SJCRH30 (cell line): Measurements from ENCODE around the gene XPNPEP1. TPM values are rescaled to one million over a fixed set of nuclear protein-coding genes. Genes with fewer than 3 reads are reported as not detected.
A peak's percentile ranks its signal among the peaks of the same experiment; 100 is the strongest.

Experiments used
- DNase-seq, 2 experiments: peaks; one replicate each; pipeline ENCODE4 v3.0.0-alpha.2; 2015 to 2020
- H3K27ac ChIP-seq: fragments of 250-450 bp; sonication (Bioruptor Pico); 2 replicates; pipeline ENCODE4 v1.5.1; 2020; ENCODE audit warnings: mild to moderate bottlenecking, moderate library complexity
- H3K27me3 ChIP-seq: fragments of 250-450 bp; sonication (Bioruptor Pico); 2 replicates; pipeline ENCODE4 v1.5.1; 2020; ENCODE audit warnings: mild to moderate bottlenecking, moderate library complexity
- H3K36me3 ChIP-seq: fragments of 250-450 bp; sonication (Bioruptor Pico); 2 replicates; pipeline ENCODE4 v1.5.1; 2020; ENCODE audit warnings: mild to moderate bottlenecking, moderate library complexity
- H3K4me1 ChIP-seq: fragments of 250-450 bp; sonication (Bioruptor Pico); 2 replicates; pipeline ENCODE4 v1.5.1; 2020; ENCODE audit warnings: mild to moderate bottlenecking, moderate library complexity
- H3K4me3 ChIP-seq: fragments of 250-450 bp; sonication (Bioruptor Pico); 2 replicates; pipeline ENCODE4 v1.5.1; 2020; ENCODE audit warnings: mild to moderate bottlenecking, moderate library complexity
- H3K9me3 ChIP-seq: fragments of 250-450 bp; sonication (Bioruptor Pico); replicated peaks from 2 replicates; pipeline ENCODE4 v1.5.1; 2020; ENCODE audit warnings: mild to moderate bottlenecking, moderate library complexity
- total RNA-seq: library from RNA; depleted of rRNA; stranded (reverse); fragments of >200 nt; shearing (Covaris generic); gene quantifications from 2 replicates; pipeline ENCODE4 v1.2.3, GENCODE V29; 2014

The XPNPEP1 gene
- total RNA-seq, 1 experiment from 2014 or later, result 112 TPM

- Histone ChIP-seq H3K9me3 (no peaks in the 10 kb centered on the region), H3K4me1 (peaks cover 11% of the 10 kb centered on the region), H3K36me3 (no peaks in the 10 kb centered on the region), H3K27me3 (no peaks in the 10 kb centered on the region), H3K27ac (no peak overlapping the region), H3K4me3 (no peak overlapping the region)
- no peak for DNase-seq
Observed at GRCh38 chr10:109939315-109939961, 16.1 kb upstream of the XPNPEP1 start.

- Histone ChIP-seq H3K9me3 (no peaks in the 10 kb centered on the region), H3K4me3 (no peak overlapping the region), H3K4me1 (peaks cover 13% of the 10 kb centered on the region), H3K36me3 (no peaks in the 10 kb centered on the region), H3K27me3 (no peaks in the 10 kb centered on the region), H3K27ac (no peak overlapping the region)
- DNase-seq, result no peak
Observed at GRCh38 chr10:109937460-109938065, 14.3 kb upstream of the XPNPEP1 start.

GRCh38 chr10:109934958-109935793 is 11.9 kb upstream of the XPNPEP1 start:
- peak; percentile 84 to 93 for DNase-seq

GRCh38 chr10:109933984-109934565 is 10.8 kb upstream of the XPNPEP1 start:
- no peaks in the 10 kb centered on the region for H3K36me3 ChIP-seq
- peak overlapping the region; percentile 30; the same call in 1 of the 2 replicates for H3K27ac ChIP-seq
- H3K4me3 ChIP-seq, result no peak overlapping the region
- no peaks in the 10 kb centered on the region for H3K27me3 ChIP-seq
- H3K9me3 ChIP-seq, result no peaks in the 10 kb centered on the region
- H3K4me1 ChIP-seq, result peaks cover 13% of the 10 kb centered on the region
- peak in 1 of 2 experiments; percentile 13 for DNase-seq

More at GRCh38 chr10:109934958-109935793, 11.9 kb upstream of the XPNPEP1 start:
- Histone ChIP-seq H3K4me3 (no peak overlapping the region), H3K27ac (peak overlapping the region; percentile 30), H3K4me1 (peaks cover 13% of the 10 kb centered on the region), H3K27me3 (no peaks in the 10 kb centered on the region), H3K9me3 (no peaks in the 10 kb centered on the region), H3K36me3 (no peaks in the 10 kb centered on the region)

GRCh38 chr10:109932968-109933367 is 9.7 kb upstream of the XPNPEP1 start:
- H3K4me3 ChIP-seq, result no peak overlapping the region
- no peak for DNase-seq
- H3K4me1 ChIP-seq, result peaks cover 13% of the 10 kb centered on the region
- no peaks in the 10 kb centered on the region for H3K36me3 ChIP-seq
- no peak overlapping the region for H3K27ac ChIP-seq
- H3K27me3 ChIP-seq, result no peaks in the 10 kb centered on the region
- no peaks in the 10 kb centered on the region for H3K9me3 ChIP-seq

- Histone ChIP-seq H3K4me3 (no peak overlapping the region), H3K4me1 (peaks cover 13% of the 10 kb centered on the region), H3K9me3 (no peaks in the 10 kb centered on the region), H3K27me3 (no peaks in the 10 kb centered on the region), H3K36me3 (no peaks in the 10 kb centered on the region), H3K27ac (no peak overlapping the region)
- no peak for DNase-seq
Observed at GRCh38 chr10:109932391-109932790, 9.1 kb upstream of the XPNPEP1 start.

- no peak overlapping the region for H3K27ac ChIP-seq
- H3K4me1 ChIP-seq, result peaks cover 13% of the 10 kb centered on the region
- no peak overlapping the region for H3K4me3 ChIP-seq
- no peak for DNase-seq
- no peaks in the 10 kb centered on the region for H3K9me3 ChIP-seq
- H3K27me3 ChIP-seq, result no peaks in the 10 kb centered on the region
- H3K36me3 ChIP-seq, result no peaks in the 10 kb centered on the region
Observed at GRCh38 chr10:109931163-109931562, 7.9 kb upstream of the XPNPEP1 start.

- Histone ChIP-seq H3K4me1 (peaks cover 3% of the 10 kb centered on the region), H3K27me3 (no peaks in the 10 kb centered on the region), H3K36me3 (no peaks in the 10 kb centered on the region), H3K27ac (no peak overlapping the region), H3K4me3 (no peak overlapping the region), H3K9me3 (no peaks in the 10 kb centered on the region)
- no peak for DNase-seq
Observed at GRCh38 chr10:109929501-109930219, 6.3 kb upstream of the XPNPEP1 start.

GRCh38 chr10:109928475-109928891 is 5.2 kb upstream of the XPNPEP1 start:
- Histone ChIP-seq H3K27ac (no peak overlapping the region), H3K4me3 (no peak overlapping the region), H3K36me3 (no peaks in the 10 kb centered on the region), H3K4me1 (0 out of 2 replicates have a peak, but pooled peaks cover 4% of the 10 kb centered on the region), H3K9me3 (no peaks in the 10 kb centered on the region), H3K27me3 (no peaks in the 10 kb centered on the region)
- no peak for DNase-seq

GRCh38 chr10:109926825-109927224 is 3.5 kb upstream of the XPNPEP1 start:
- H3K27me3 ChIP-seq, result no peaks in the 10 kb centered on the region
- no peaks in the 10 kb centered on the region for H3K36me3 ChIP-seq
- 0 out of 2 replicates have a peak, but pooled peaks cover 4% of the 10 kb centered on the region for H3K4me1 ChIP-seq
- no peak for DNase-seq
- no peaks in the 10 kb centered on the region for H3K9me3 ChIP-seq
- H3K4me3 ChIP-seq, result no peak overlapping the region
- no peak overlapping the region for H3K27ac ChIP-seq

GRCh38 chr10:109926061-109926745 is 2.9 kb upstream of the XPNPEP1 start:
- H3K4me1 ChIP-seq, result 0 out of 2 replicates have a peak, but pooled peaks cover 4% of the 10 kb centered on the region
- no peaks in the 10 kb centered on the region for H3K9me3 ChIP-seq
- H3K4me3 ChIP-seq, result no peak overlapping the region
- no peak overlapping the region for H3K27ac ChIP-seq
- H3K27me3 ChIP-seq, result no peaks in the 10 kb centered on the region
- H3K36me3 ChIP-seq, result no peaks in the 10 kb centered on the region; the same call in 1 of the 2 replicates
- no peak for DNase-seq

- DNase-seq, result no peak
- 0 out of 2 replicates have a peak, but pooled peaks cover 4% of the 10 kb centered on the region for H3K4me1 ChIP-seq
- H3K27ac ChIP-seq, result no peak overlapping the region
- H3K4me3 ChIP-seq, result no peak overlapping the region
- no peaks in the 10 kb centered on the region for H3K27me3 ChIP-seq
- H3K36me3 ChIP-seq, result no peaks in the 10 kb centered on the region; the same call in 1 of the 2 replicates
- H3K9me3 ChIP-seq, result no peaks in the 10 kb centered on the region
Observed at GRCh38 chr10:109924967-109925620, 1.8 kb upstream of the XPNPEP1 start.

- peak overlapping the region; percentile 65; the same call in 1 of the 2 replicates for H3K27ac ChIP-seq
Observed at GRCh38 chr10:109924087-109924486, 776 bp upstream of the XPNPEP1 start.

More at GRCh38 chr10:109924087-109924486, 776 bp upstream of the XPNPEP1 start:
- no peaks in the 10 kb centered on the region; the same call in 1 of the 2 replicates for H3K36me3 ChIP-seq
- peaks cover 10% of the 10 kb centered on the region for H3K4me1 ChIP-seq
- no peaks in the 10 kb centered on the region for H3K27me3 ChIP-seq
- peak overlapping the region; percentile 93 for H3K4me3 ChIP-seq
- DNase-seq, result no peak
- H3K9me3 ChIP-seq, result no peaks in the 10 kb centered on the region
